Retina (tissue), 1 donor: ENCODE results near the gene TUBA3D.
"Not testable (repeated sequence)": the region's sequence is repeated elsewhere in the genome, so short reads cannot be mapped to it uniquely, and the experiment has no call there.

ENCODE experiments used
- DNase-seq: peaks from one replicate; pipeline ENCODE4 v3.0.0-alpha.2; 2016

TUBA3D gene

DNA sequence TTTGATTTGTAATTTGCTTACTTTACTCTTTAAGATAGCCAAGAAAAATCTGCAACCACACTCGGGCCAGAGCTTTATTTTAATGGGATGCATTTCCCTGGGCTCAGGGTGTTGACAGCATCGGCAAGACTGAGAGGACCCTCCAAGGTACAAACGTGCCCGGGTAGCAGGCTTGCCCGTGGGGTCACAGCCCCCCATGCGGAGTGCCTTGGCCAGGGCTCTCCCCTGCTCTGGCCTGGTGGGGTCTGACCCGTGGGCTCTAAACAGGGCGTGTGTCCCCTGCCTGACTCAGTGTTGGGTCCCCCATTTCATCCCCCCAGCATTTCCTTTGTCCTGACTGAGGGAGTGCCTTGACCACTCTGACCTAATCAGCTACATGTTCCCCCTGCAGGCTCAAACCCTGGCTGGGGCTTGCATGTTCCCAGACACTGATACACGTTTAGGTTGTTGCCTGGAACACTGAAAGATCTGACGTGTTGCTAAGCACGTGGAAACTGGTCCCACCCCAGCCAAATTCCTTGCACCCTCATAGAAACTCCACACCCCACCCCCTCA lies 9.1 kb downstream of the TUBA3D start:
- not testable (repeated sequence) for DNase-seq

GRCh38 chr2:131486201-131486902 lies 10.4 kb downstream of the TUBA3D start:
- DNase-seq, result not testable (repeated sequence)

DNA sequence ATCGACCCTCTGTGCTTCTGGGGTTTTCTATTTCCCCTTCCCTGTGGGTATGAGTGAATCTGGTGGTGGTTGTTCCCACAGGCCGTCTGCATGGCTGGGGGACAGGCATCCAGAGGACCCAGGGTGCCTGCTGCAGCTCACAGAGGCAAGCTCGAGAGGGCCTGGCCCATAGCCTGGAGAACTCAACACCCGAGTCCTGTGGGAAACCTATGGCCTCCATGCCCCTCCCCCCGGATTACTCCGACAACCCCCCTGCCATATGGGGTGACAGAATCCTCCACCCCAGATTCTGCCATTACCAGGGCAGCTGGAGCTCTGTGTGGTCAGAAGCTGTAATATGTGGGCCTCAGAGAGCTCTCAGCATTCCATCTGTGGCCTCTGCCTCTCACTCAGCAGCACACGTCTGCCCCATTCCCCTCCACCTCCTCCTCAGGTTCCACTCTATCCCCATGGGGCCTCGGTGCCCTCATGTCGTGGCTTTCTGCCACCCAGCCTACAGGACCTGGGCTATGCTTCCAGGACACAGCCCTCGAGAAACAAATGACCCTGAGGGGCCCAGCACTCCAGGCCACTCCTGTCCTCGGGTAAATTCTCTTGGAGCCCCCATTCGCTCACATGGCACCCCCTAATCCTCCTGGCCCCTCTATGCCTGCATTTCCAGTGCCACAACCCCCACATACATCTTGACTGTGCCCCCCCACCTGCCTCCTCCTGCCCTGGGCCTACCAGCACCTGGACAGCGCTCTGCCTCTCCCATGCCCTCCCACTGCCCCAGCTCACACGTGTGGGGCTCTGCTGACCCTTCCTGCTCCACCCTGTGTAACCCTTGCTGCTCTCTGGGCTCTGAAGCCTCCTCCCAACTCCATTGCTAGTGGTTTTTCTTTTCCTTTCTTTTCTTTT lies 12.6 kb downstream of the TUBA3D start:
- DNase-seq, result no peak

GRCh38 chr2:131490616-131491468 lies 14.9 kb downstream of the TUBA3D start:
- peak; percentile 73 for DNase-seq

DNA sequence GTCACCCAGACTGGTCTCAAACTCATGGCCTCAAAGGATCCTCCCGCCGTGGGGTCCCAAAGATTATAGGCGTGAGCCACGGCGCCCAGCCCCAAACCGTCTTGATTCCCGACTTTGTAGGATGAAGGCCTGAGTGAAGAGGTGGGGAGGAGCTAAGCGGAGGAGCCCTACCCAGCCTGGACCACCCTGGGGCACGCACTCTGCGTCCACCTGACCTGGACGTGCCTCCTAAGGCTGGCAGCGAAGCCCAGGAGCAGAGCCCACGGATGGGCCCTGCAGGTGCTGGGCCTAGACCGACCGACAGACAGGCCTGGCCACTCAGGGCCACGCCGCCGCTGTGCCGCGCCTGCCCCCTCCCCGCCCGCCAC lies 15.5 kb downstream of the TUBA3D start:
- peak; percentile 65 for DNase-seq

DNA sequence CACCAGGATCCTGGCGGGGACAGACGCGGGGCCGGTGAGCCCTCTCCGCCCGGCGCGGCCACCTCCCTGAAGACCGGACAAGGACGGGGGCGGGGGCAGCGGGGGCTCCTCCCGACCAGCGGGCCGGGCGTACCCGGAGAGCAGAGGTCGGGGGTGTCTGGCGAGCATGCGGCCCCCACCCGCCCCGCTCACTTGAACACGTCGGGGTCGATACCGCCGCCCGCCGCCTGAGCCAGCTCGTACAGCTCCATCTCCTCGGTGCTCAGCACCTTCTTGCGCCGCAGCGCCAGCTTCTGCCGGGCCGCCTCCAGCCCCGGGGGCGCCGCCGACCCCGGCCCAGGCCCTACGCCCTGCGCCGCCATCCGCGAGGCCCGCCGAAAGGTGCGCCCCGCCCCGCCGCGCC lies 16.1 kb downstream of the TUBA3D start, which contains the start of gene MZT2A:
Gene MZT2A, minus strand, starts transcription at position 383 of the 403 bp plus-strand sequence. Its CDS starts 21 bp downstream, at position 362.
- DNase-seq, result peak; percentile 74

DNA sequence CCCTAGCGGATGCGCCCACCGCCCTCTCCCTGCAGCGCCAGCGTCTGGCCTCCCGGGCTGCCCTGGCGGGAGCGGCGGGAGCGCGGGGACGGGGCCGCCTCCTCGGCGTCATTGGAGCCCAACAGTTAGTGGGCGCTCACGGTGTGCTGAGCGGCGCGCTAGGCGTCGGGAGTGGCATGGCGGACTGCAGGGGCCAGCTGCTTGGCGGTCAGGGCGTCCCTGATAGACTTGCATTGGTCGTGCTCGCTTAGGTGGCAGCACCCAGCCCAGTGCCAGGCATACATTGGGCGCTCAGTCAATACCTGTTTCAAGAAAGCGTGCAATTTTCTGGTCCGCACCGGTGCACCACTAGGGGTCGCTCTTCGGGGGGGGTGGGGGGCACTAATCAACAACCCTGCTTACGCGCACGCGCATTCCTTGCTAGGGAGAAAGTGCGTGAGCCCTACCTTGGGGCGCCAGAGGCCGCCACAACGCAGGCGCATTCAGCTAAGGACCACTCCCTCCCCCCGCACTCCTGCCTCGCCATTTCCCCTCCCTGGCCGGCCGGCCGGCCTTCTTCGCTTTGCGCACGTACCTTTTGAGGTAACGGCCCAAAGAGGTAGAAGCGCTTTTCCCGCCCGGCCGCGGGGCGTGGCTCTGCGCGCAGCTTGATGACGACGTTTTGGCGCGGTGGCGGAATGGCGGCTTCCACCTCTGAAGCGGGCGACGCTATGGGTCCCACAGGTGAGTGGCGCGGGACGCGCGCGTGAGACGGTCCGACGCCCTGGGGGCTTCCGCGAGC lies 16.7 kb downstream of the TUBA3D start:
- peak; percentile 98 for DNase-seq

DNA sequence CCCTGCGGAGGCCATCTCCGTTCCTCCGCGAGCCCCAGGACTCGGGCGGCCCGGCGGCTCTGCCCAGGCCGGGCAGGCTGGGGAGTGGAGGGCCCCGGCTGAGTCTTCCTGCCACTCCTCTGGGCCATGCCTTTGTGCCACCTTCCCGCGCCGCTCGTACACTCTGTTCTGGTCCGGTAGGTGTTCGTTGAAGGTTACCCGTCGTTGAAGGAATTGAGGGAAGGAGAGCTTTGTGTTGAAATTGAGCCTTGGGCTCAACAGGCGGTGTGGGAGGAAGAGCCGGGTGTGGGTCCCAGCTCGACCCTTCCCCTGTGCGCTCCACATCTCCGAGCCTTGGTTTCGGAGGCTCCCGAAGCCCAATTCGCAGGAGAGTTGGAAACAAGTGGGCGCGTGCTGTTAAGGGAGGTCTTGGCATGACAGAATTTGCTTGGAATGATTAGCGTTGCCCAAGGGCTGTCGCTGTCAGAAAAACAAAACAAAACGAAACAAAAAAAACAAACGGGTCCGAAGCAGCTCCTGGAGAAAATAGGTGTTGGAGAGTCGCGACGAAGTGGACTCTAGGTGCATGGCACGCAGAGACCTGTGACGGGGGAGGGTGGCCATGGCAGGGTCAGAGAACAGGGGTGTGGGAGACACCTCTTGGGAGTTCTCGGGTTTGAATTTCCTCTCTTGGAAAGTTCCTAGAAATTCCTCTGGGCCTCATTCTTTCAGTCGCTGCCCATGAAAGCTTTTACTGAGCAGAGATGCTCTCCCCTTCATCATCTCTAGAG lies 17.5 kb downstream of the TUBA3D start:
- no peak for DNase-seq

- not testable (repeated sequence) for DNase-seq
Observed at GRCh38 chr2:131495506-131495905, 19.6 kb downstream of the TUBA3D start.

DNA sequence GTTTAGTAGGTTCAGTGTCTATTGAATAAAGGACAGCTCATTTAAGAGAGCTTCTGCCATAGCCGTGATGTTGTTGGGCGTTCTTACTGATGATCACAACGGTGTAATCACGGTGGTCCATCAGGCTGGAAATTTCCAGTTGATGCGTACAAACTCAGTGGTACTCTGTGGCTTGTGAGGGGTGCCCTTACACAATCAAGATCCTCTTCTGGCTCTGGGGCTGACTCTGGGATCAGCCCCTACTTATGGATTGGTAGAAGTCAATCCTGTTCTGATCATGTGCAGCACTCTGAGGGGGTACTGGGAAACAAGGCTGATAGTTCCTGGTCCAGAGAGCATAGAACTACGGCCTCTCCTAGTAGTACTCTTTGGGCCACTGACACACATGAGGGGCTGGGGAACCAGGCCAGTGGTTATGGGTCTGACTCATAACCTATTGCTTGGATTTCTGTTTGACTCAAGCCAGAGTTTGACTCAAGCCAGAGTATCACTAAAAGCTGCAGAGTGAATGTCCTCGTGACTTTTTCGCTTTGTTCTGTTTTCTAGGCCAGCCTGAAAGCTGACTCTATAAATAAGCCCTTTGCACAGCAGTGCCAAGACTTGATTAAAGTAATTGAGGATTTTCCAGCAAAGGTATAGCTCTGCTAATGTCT lies 22.5 kb downstream of the TUBA3D start:
- not testable (repeated sequence) for DNase-seq

DNA sequence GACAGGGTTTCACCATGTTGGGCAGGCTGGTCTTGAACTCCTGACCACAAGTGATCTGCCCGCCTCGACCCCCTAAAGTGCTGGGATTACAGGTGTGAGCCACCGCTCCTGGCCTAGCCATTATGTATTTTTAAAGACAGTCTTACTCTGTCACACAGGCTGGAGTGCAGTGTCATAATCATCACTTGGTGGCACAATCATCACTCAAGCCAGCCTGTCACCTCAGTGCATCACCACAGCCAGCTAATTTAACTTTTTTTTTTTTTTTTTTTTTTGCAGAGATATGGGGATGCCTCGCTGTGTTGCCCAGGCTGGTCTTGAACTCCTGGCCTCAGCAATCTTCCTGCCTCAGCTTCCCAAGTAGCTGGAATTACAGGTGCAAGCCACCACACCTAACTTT lies 27.7 kb downstream of the TUBA3D start:
- DNase-seq, result not testable (repeated sequence)

- not testable (repeated sequence) for DNase-seq
Observed at GRCh38 chr2:131504082-131504750, 28.3 kb downstream of the TUBA3D start.

DNA sequence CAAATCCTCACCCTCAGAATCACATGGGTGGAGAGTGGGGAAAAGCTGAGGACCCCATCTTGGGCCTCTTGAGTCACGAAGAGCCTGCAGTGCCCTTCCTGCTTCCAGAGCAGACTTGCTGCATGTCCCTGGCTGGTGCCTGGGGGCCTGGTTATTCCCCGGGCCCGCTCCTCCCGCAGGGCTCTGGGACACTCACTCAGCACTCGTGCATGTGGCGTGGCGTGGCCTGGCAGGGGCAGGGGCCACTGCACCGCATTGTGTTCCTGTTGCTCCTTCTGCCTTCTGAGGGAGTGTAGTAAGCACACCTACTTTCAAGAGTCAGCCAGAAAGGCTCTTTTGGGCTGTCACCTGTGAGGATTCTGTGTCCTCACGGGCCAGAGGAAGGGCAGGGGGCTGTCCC lies 33.7 kb downstream of the TUBA3D start:
- no peak for DNase-seq

DNA sequence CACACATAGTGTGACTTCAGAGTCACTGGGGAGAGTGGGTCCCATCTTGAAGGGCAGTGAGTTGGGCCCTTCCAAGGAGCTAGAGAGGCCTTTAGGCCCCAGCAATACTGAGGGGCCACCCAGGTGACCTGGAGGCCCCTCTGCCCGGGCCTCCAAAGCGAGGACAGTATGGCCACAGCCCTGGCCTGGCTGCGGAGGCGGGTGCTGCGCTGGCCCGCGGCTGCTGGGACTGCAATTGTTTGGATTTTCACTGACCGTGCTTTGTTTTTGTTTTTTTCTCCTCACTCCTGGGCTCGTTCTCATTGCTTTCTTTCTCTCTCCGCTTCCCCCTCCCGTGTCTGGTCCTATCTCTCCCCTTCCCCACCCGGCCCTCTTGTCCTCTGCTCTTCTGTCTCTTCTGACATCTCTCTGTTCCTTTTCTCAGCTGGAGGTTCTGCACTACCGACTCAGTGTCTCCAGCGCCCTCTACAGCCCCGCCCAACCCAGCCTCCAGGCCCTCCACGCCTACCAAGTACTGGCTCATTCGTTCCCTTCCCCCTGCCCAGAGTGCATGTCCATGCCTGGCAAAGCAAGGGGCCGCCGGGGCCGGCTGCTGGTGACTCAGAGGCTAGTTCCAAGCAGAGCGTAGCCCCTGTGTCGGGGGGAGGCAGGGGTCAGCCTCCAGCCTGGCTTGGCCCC lies 35.5 kb downstream of the TUBA3D start:
- DNase-seq, result not testable (repeated sequence)

- not testable (repeated sequence) for DNase-seq
Observed at GRCh38 chr2:131511969-131512870, 36.3 kb downstream of the TUBA3D start.

- not testable (repeated sequence) for DNase-seq
Observed at GRCh38 chr2:131514408-131515166, 38.7 kb downstream of the TUBA3D start.

- DNase-seq, result not testable (repeated sequence)
Observed at GRCh38 chr2:131515235-131515634, 39.3 kb downstream of the TUBA3D start.
